GM12872 (cell line): ENCODE measurements around the gene CTNND1.

Source experiments
- TF ChIP-seq, protein P1 (sequence below): IDR thresholded peaks from 3 replicates; pipeline ENCODE4 v1.5.1; 2011; ENCODE audit warnings: low read depth, mild to moderate bottlenecking, low read length, moderate library complexity; ENCODE audit not compliant: insufficient read depth

CTNND1 gene

DNA sequence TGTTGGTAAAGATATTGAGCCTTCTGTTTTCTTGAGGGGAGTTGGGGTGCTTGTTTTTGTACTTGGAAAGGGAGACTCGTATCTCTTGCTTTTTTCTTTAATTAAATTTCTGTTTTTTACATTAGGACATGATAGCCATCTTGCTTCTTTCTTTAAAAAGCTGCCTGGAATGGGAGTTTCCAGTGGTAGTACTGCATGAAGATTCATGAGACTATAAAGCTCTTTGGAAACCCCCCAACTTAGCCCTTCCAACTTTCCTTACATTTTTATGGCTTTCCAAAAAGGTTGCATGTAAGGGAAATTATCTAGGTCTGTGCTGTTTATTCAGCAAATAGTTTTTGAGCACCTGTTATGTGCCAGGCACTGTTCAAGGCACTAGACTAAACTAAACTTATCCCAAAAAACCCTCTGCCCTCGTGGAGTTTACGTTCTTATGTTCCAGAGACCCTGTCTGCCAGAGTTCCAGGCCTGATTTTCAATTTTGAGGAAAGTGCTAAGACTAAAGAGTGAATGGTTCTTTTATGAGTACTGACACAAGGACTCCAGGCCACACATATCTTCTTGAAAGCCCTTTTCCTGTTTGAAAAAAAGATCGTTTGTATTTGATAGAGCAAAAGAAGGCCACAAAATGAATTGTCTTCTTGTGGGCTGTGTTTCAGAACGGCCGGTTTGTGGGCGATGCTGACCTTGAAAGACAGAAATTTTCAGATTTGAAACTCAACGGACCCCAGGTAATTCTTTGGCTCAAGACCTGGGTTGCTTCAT, 31.9 kb downstream of the CTNND1 start:
- TF ChIP-seq, protein P1, sequence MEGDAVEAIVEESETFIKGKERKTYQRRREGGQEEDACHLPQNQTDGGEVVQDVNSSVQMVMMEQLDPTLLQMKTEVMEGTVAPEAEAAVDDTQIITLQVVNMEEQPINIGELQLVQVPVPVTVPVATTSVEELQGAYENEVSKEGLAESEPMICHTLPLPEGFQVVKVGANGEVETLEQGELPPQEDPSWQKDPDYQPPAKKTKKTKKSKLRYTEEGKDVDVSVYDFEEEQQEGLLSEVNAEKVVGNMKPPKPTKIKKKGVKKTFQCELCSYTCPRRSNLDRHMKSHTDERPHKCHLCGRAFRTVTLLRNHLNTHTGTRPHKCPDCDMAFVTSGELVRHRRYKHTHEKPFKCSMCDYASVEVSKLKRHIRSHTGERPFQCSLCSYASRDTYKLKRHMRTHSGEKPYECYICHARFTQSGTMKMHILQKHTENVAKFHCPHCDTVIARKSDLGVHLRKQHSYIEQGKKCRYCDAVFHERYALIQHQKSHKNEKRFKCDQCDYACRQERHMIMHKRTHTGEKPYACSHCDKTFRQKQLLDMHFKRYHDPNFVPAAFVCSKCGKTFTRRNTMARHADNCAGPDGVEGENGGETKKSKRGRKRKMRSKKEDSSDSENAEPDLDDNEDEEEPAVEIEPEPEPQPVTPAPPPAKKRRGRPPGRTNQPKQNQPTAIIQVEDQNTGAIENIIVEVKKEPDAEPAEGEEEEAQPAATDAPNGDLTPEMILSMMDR, result no peak

DNA sequence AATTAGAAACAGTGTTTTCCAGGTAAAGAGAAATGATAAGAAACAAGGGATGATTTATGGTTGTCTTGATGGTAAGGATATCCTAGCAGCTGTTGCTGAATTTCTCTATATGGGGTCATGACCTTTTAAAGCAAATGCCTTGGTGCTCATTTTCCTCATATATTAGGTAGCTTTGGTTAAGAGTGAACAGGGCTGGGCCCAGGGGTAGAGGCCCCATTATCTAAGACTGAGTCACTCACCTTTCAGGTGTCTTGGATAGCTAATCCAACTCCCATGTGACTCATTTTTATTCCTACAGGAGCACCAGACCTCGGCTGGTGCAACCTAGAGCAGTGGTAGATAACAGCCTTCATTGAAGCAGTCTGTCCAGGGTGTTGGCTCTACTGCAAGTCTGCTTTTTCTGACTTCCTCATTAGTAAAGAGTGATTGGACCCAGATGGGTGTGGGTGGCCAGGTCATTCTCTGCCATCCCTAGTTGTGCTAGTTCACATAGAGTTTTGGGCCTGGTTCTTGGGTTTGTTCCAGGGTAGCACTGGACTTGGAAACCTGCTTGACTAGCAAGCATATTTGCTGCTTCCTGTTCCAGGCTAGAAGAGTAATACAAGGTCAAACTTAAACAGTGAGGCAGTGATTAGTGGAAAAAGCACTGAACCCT, 37.4 kb downstream of the CTNND1 start:
- TF ChIP-seq, protein P1, result no peak

DNA sequence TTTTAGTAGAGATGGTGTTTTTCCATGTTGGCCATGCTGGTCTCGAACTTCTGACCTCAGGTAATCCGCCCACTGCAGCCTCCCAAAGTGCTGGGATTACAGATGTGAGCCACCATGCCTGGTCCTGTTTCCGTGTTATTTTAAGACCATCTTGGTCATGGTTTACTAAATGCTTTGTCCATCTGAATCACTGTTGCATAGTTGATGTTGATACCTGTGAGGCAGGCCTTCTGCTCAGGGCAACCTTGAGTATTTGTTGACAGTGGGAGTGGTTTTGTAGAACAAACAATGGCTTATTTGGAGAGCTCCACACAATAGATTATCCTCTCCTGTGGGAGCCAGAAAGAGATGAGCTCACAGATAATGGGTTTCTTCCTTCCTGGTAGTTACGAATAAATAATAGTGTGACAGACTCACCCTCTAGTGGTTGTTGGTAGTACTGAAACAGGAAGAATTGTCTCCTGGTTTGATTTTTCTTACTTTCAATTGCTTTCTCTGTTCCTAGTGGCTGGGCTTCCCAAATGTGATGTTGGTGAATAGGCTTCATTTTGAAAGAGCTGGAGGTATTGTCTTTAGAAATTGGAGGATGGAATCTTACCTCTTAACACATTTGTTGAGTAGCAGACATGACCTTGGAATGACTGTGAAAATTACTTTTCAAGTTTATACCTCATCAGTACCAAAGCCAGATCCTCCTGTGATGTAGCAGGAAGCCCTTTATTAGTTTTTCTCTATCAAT, 39.0 kb downstream of the CTNND1 start:
- TF ChIP-seq, protein P1, result peak; percentile 82

DNA sequence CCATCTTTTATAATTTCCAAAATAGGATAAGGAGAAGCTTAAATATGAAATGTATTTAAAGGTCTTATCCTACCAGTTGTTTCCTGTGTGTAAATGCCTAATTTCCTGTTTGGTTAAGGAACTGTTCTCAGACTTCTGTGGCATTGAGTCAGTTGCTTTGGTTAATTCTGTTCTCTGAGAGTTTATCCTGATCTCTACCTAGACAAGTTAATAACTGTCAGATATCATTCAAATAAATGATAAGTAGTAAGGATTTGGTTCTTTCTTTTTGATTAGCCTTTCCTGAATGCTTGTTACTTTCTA, 39.5 kb downstream of the CTNND1 start:
- TF ChIP-seq, protein P1, result no peak

DNA sequence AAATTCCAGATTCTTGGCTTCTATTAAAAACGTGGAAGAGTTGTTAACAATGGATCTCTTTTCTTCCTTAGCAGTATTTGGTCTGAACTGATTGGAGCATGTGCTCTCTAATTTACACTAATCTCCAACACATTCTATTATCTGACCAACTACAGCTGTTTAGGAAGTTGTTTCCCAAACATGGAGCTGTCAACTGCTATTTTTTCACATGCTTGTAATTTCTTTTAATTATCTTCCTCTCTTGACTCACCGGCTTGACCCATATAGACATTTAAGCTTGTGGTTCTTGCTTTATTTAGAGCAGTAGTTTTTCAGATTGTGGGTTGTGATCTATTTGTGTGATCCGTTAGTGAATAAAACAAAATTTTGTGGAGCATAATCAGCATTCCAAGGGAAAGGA, 40.8 kb downstream of the CTNND1 start:
- TF ChIP-seq, protein P1, result no peak

DNA sequence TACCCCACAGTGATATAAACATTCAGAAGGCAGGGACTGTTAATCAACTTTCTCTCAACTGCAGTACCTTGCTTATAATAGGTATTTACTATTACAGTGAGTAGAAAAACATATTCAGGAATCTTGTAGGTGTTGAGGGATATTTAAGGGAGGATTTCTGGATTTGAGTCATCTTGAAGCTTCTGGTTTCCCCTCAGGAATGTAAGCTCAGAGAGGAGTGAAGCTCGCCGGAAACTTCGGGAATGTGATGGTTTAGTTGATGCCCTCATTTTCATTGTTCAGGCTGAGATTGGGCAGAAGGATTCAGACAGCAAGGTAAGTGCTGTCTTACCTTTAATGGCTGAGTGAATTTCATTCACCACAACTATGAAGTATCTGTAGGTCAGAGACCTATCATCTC, 42.9 kb downstream of the CTNND1 start:
- TF ChIP-seq, protein P1, result no peak

DNA sequence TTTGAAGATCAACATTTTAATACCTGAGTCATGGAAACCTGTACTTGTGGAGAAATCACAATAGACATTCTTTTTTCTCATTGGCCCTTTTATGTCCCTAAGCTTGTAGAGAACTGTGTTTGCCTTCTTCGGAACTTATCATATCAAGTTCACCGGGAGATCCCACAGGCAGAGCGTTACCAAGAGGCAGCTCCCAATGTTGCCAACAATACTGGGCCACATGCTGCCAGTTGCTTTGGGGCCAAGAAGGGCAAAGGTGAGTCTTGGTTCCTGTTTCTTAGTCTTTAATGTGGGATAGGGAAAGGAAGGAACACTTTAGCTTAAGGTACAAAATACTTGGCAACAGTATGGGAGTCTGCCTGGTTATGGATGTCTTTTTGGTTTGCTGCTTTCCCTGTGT, 44.2 kb downstream of the CTNND1 start:
- TF ChIP-seq, protein P1, result no peak
